Heart left ventricle (tissue), 13 donors: ENCODE measurements around the gene SH3BP5.

Source experiments
- POLR2A ChIP-seq, 2 donors: fragments of 450-650 bp; IDR thresholded peaks; one replicate each; pipeline ENCODE4 v1.6.1; 2017; ENCODE audit warnings: antibody characterized with exemption in 2 of 2, mild to moderate bottlenecking in 2 of 2, moderate library complexity in 2 of 2
- TF ChIP-seq, protein P1 (sequence below), 12 donors: fragments of 200-600 bp; sonication (generic) in 4 of 12; IDR thresholded peaks; one replicate each; pipeline versions ENCODE4 v1.5.0 to v1.8.0; 2018 to 2022; ENCODE audit warnings: antibody characterized with exemption in 12 of 12, mild to moderate bottlenecking in 5 of 12
- donor health status: ischemic (EF 13 %, LVEDD 7.1; RV severe dilation, severe dysfunction).
- donor health status: DM: no; HTN: yes; CAD: no.
- donor health status: DM: no; HTN: no; CAD: no.
- donor health status: ischemic (EF 25% LVEDD 6.9; RV normal size, moderate dysfunction).
- donor health status: ischemic (EF 25% LVEDD 5.7; RV mildly dilated, moderate dysfunction).
- donor health status: ischemic (EF 35%, LVEDD 5.7; RV mildly dilated, moderate dysfunction).
- donor health status: nonischemic (EF 11% LVEDD 7.7; RV severe dilation, severe dysfunction).
- donor health status: DM: yes; HTN: yes; CAD: no.
- donor health status: PGD.
- donor health status: ischemic (EF 29% LVEDD 5.4; RV normal size, mild dysfunction).
- donor health status: nonischemic (EF 23%, LVEDD 6.1; RV moderate dilation, normal function).

DNA sequence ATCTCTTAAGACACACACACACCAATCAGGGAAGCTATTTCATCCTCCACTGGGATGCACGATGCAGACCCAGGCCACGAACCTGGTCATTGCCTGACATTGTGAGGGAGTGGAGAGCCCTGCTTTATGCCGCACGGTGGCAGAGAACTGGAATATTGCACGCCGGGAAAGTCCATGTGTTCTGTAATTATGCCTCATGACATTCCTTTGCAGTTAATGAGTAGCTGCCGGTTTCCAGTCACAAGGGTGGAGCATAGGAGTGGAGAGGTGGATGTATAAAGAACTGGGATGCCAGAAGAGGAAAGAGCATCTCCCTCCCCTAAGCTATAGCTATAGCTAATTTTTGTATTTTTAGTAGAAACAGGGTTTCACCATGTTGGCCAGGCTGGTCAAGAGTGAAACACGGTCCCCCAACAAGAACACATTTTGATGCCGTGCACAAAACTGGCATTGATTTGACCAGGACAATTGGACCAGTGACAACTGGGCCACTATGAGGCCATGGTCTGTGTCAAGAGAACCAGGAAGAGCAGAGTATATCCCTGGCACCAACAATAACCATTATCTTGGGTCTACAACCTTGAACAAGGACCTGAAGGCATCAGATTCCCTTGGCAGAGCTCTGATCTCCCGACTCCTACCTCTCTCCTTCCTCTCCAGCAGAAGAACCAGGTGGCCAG is 51.4 kb downstream of the SH3BP5 start:
- no peak for TF ChIP-seq POLR2A (IDR thresholded peaks at IDR 0.05)
- TF ChIP-seq, protein P1, sequence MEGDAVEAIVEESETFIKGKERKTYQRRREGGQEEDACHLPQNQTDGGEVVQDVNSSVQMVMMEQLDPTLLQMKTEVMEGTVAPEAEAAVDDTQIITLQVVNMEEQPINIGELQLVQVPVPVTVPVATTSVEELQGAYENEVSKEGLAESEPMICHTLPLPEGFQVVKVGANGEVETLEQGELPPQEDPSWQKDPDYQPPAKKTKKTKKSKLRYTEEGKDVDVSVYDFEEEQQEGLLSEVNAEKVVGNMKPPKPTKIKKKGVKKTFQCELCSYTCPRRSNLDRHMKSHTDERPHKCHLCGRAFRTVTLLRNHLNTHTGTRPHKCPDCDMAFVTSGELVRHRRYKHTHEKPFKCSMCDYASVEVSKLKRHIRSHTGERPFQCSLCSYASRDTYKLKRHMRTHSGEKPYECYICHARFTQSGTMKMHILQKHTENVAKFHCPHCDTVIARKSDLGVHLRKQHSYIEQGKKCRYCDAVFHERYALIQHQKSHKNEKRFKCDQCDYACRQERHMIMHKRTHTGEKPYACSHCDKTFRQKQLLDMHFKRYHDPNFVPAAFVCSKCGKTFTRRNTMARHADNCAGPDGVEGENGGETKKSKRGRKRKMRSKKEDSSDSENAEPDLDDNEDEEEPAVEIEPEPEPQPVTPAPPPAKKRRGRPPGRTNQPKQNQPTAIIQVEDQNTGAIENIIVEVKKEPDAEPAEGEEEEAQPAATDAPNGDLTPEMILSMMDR (IDR thresholded peaks at IDR 0.05), result no peak
